AG04450 (cell line): Measurements from ENCODE around the gene NOTCH4. TPM values are rescaled to one million over a fixed set of nuclear protein-coding genes. Genes with fewer than 3 reads are reported as not detected.

ENCODE experiments used
- CTCF ChIA-PET: fragments of 300-600, 350-600 bp; formaldehyde crosslinking; extraction: SDS; loops from one replicate; lab custom pipeline; 2022; ENCODE audit warnings: antibody characterized with exemption, inconsistent platforms; lab: Charles Lee
- POLR2A ChIA-PET: fragments of 350-600 bp; formaldehyde crosslinking; extraction: SDS; loops from one replicate; lab custom pipeline; 2021; ENCODE audit warnings: antibody characterized with exemption, inconsistent platforms; lab: Yijun Ruan, JAX
- DNase-seq: peaks from one replicate; pipeline ENCODE4 v3.0.0-alpha.2; 2011; ENCODE audit warnings: low read depth, low spot score
- H3K27ac ChIP-seq: one replicate; pipeline ENCODE4 v1.5.1; 2012; ENCODE audit warnings: low read depth, low read length, control low read depth
- H3K27me3 ChIP-seq: one replicate; pipeline ENCODE4 v1.6.0; 2012; ENCODE audit warnings: low read length; ENCODE audit not compliant: control insufficient read depth, insufficient read depth
- H3K4me3 ChIP-seq: 2 replicates; pipeline ENCODE4 v1.5.1; 2011; ENCODE audit warnings: mild to moderate bottlenecking, low read depth, low read length, control low read depth
- H3K9me3 ChIP-seq: 2 replicates; pipeline ENCODE4 v1.5.1; 2012; ENCODE audit warnings: low read length; ENCODE audit not compliant: control insufficient read depth, insufficient read depth
- polyA plus RNA-seq: library from polyadenylated mRNA; depleted of rRNA; stranded (reverse); fragments of >200 nt; gene quantifications from 2 replicates; pipeline ENCODE4 v1.2.3, GENCODE V29; 2011
- TF ChIP-seq, protein P1 (sequence below): IDR thresholded peaks from 2 replicates; pipeline ENCODE4 v1.5.1; 2011; ENCODE audit warnings: low read depth, low read length, control low read depth, inconsistent platforms

Gene NOTCH4
- polyA plus RNA-seq, 1 experiment: 0.55 TPM

DNA sequence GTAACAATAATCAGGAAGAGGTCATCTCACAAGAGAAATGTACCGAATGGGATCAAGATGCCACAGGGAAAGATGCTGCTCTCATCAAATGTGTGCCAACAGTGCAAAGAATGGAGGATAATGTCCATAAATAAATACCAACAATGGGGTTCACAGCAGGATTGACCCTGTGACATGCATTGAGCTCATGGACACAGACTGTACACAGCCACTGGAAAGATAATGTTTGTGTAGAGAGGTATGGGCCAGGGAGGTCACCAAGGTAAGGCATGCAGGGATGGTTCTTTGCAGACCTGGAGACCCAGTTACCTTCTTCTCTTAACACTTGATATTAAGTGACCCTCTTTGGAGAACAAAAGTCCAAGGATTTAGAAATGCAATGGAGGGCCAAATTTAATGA is 49.5 kb downstream of the NOTCH4 start:
- CTCF ChIA-PET: interaction anchor here (1.3 kb wide), 1 partner anchor 56 kb away, joined by 4 read pairs; no protein-coding TSS in a partner anchor
- Histone ChIP-seq H3K4me3 (no peak overlapping the region), H3K27me3 (no peaks in the 10 kb centered on the region), H3K9me3 (peaks cover 3% of the 10 kb centered on the region; the same call in 1 of the 2 replicates), H3K27ac (no peak overlapping the region)
- DNase-seq: no peak
- POLR2A ChIA-PET: no interaction called here
- TF ChIP-seq, protein P1, sequence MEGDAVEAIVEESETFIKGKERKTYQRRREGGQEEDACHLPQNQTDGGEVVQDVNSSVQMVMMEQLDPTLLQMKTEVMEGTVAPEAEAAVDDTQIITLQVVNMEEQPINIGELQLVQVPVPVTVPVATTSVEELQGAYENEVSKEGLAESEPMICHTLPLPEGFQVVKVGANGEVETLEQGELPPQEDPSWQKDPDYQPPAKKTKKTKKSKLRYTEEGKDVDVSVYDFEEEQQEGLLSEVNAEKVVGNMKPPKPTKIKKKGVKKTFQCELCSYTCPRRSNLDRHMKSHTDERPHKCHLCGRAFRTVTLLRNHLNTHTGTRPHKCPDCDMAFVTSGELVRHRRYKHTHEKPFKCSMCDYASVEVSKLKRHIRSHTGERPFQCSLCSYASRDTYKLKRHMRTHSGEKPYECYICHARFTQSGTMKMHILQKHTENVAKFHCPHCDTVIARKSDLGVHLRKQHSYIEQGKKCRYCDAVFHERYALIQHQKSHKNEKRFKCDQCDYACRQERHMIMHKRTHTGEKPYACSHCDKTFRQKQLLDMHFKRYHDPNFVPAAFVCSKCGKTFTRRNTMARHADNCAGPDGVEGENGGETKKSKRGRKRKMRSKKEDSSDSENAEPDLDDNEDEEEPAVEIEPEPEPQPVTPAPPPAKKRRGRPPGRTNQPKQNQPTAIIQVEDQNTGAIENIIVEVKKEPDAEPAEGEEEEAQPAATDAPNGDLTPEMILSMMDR: no peak

DNA sequence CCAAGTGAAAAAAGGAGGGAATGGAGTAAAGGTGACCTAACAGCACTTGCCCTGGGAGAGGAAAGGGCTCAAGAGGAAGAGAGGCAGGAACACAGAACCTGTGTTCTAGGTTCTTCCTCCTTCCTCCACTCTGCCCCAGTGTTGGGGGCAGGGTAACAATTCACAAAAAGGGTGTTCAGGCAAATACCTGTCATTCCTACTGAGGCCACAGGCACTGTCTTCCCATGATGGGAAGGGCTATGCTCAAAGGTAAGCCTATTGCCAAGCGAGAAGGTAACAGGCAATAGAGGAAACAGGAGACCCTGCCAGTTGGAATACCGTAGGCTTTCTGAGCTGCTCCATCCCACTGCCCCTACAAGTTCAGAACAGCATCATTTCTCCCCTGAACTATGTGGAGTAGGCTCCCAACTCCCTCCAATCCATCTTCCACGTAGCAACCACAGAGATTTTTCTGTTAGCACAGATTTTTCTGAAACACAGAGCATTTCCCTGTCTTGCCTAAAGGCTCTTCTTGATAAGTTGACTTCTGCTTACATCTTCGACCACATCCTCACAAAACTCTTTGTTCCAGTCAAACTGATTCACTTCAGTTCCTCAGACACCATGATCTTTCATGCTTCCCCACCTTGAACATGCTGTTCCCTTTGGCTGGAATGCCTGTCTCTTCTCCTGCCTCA is 50.7 kb downstream of the NOTCH4 start:
- CTCF ChIA-PET: interaction anchor here (1.3 kb wide), 1 partner anchor 55 kb away, joined by 4 read pairs; no protein-coding TSS in a partner anchor
- TF ChIP-seq, protein P1: no peak

DNA sequence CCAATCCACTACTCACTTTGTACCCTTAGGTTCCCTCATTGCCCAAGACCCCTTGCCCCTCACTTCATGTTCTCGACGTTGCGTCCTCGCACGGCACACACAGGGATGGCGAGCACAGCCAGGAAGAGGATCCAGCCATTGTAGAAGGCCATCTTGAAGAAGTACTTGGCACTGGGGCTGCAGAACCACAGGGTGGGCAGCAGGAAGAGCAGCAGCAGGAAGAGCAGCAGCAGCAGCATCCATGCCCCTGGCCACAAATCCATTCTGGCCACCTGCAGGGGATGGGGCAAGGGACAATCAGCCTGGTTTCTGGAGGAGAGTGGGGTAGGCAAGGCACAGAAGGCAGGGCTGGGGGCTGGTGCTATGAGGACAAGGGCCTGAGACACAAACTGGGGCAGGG is 52.6 kb downstream of the NOTCH4 start:
- TF ChIP-seq, protein P1: no peak
- peaks cover 3% of the 10 kb centered on the region; the same call in 1 of the 2 replicates for H3K9me3 ChIP-seq
- CTCF ChIA-PET: no interaction called here
- no peak overlapping the region for H3K27ac ChIP-seq
- no peaks in the 10 kb centered on the region for H3K27me3 ChIP-seq
- no peak overlapping the region for H3K4me3 ChIP-seq
- DNase-seq: no peak
- POLR2A ChIA-PET: no interaction called here

More for the DNA sequence above, 50.7 kb downstream of the NOTCH4 start:
- Histone ChIP-seq H3K9me3 (peaks cover 3% of the 10 kb centered on the region; the same call in 1 of the 2 replicates), H3K4me3 (no peak overlapping the region), H3K27me3 (no peaks in the 10 kb centered on the region), H3K27ac (peak overlapping the region; percentile 11)
- POLR2A ChIA-PET: interaction anchor here (0.9 kb wide), 1 partner anchor 8 kb away, joined by 8 read pairs; no protein-coding TSS in a partner anchor
- DNase-seq: no peak

DNA sequence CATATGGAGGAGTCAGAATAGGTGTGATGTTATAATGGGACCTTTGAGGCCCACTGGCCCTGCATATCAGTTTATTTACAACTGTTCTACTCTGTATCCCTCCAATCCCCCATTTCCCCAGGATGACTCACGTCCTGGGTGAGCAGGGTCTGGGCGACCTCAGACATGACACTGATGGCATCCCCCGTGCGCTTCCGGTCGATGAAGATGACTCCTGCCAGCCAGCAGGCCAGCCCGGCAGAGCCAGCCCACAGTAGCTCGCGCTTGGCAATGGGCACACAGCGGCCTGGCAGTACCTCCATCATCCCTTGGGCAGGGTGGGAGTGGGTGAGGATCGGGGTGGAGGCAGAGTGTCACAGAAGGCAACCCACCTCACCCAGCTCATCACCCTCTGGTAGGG is 53.6 kb downstream of the NOTCH4 start:
- Histone ChIP-seq H3K9me3 (no peaks in the 10 kb centered on the region), H3K27ac (no peak overlapping the region), H3K27me3 (no peaks in the 10 kb centered on the region), H3K4me3 (no peak overlapping the region)
- CTCF ChIA-PET: interaction anchor here (1.6 kb wide), 1 partner anchor 52 kb away, joined by 4 read pairs; no protein-coding TSS in a partner anchor
- no peak for DNase-seq
- TF ChIP-seq, protein P1: no peak
- POLR2A ChIA-PET: no interaction called here
